SU-DHL-6 (cell line): ENCODE data around the gene MLEC.

Experiments used
- CTCF ChIP-seq: fragments of 200-600 bp; sonication (generic); IDR thresholded peaks from one replicate; pipeline ENCODE4 v1.5.1; 2017; ENCODE audit warnings: antibody characterized with exemption, mild to moderate bottlenecking, low read length, moderate library complexity; ENCODE audit not compliant: insufficient read depth, poor library complexity, severe bottlenecking
- EZH2phosphoT487 ChIP-seq: fragments of 200-600 bp; sonication (generic), shearing (Covaris generic); conservative IDR thresholded peaks from 2 replicates; pipeline ENCODE4 v1.6.1; 2018; ENCODE audit warnings: mild to moderate bottlenecking, antibody characterized with exemption, low read length, moderate library complexity, mixed read lengths

GRCh38 chr12:120725659-120726509 is 38.9 kb downstream of the MLEC start, which contains the start of gene ACADS:
- TF ChIP-seq CTCF, result no peak
- TF ChIP-seq EZH2phosphoT487, result no peak
